Stimulated activated CD4-positive, alpha-beta T cell treated with anti-CD3 and anti-CD28 coated beads, Interleukin-2, amount 100 ng/mL, for 24 hours (primary cell): ENCODE results near the gene BATF2.
A peak's percentile ranks its signal among the peaks of the same experiment; 100 is the strongest.
"Not testable (repeated sequence)": the region's sequence is repeated elsewhere in the genome, so short reads cannot be mapped to it uniquely, and the experiment has no call there.

ENCODE experiments used
- DNase-seq, 2 donors: peaks; one replicate each; pipeline ENCODE4 v3.0.0-alpha.2; 2020

The BATF2 gene

GRCh38 chr11:64996710-64997380 lies at the start of gene BATF2:
BATF2 (minus strand) TSS chr11:64996971; CDS start chr11:64996914, 57 bp downstream.
- no peak for DNase-seq

- no peak for DNase-seq
These were observed 49.0 kb upstream of the BATF2 start for GRCh38 chr11:65045728-65046127.

- DNase-seq, result no peak
These were observed 48.3 kb upstream of the BATF2 start for GRCh38 chr11:65045061-65045460.

- DNase-seq, result no peak
These were observed 47.2 kb upstream of the BATF2 start for GRCh38 chr11:65043881-65044501.

GRCh38 chr11:65042891-65043290 lies 46.1 kb upstream of the BATF2 start:
- DNase-seq, result no peak

- DNase-seq, result peak; percentile 87 to 90
These were observed 44.3 kb upstream of the BATF2 start, which contains the start of gene SAC3D1 for GRCh38 chr11:65040847-65041622. SAC3D1 (plus strand) TSS chr11:65041210; CDS start chr11:65041293, 83 bp downstream.

GRCh38 chr11:65040520-65040846 lies 43.7 kb upstream of the BATF2 start:
- no peak for DNase-seq

- no peak for DNase-seq
These were observed 40.2 kb upstream of the BATF2 start for GRCh38 chr11:65036931-65037330.

GRCh38 chr11:65035579-65035978 lies 38.8 kb upstream of the BATF2 start:
- no peak for DNase-seq

- DNase-seq, result no peak
These were observed 37.7 kb upstream of the BATF2 start for GRCh38 chr11:65034423-65034822.

GRCh38 chr11:65032216-65032615 lies 35.4 kb upstream of the BATF2 start:
- no peak for DNase-seq

GRCh38 chr11:65027213-65028067 lies 30.7 kb upstream of the BATF2 start, which contains the start of gene SNX15:
SNX15 (plus strand) TSS chr11:65027439; CDS start chr11:65027538, 99 bp downstream.
- DNase-seq, result peak; percentile 86 to 93

GRCh38 chr11:65026810-65027209 lies 30.0 kb upstream of the BATF2 start:
- no peak for DNase-seq

GRCh38 chr11:65023502-65023901 lies 26.7 kb upstream of the BATF2 start:
- DNase-seq, result not testable (repeated sequence)

- DNase-seq, result no peak
These were observed 24.7 kb upstream of the BATF2 start for GRCh38 chr11:65021509-65021908.

- no peak for DNase-seq
These were observed 24.2 kb upstream of the BATF2 start for GRCh38 chr11:65021003-65021402.

GRCh38 chr11:65019824-65020223 lies 23.1 kb upstream of the BATF2 start:
- DNase-seq, result no peak

- no peak for DNase-seq
These were observed 21.2 kb upstream of the BATF2 start for GRCh38 chr11:65017937-65018336.

- DNase-seq, result no peak
These were observed 19.9 kb upstream of the BATF2 start for GRCh38 chr11:65016705-65017104.

GRCh38 chr11:65014726-65015227 lies 18.0 kb upstream of the BATF2 start:
- DNase-seq, result no peak

GRCh38 chr11:65013888-65014725 lies 17.3 kb upstream of the BATF2 start, which contains the start of gene ARL2:
ARL2 (plus strand) TSS chr11:65014160; CDS start chr11:65014208, 48 bp downstream.
- DNase-seq, result peak; percentile 86 to 89
